WTC11 (cell line): ENCODE results near the gene PRR27. TPM values are rescaled to one million over a fixed set of nuclear protein-coding genes. Genes with fewer than 3 reads are reported as not detected.
"Not testable (repeated sequence)": the region's sequence is repeated elsewhere in the genome, so short reads cannot be mapped to it uniquely, and the experiment has no call there.

Experiments used
- ATAC-seq: fragments of 200-7000 bp; cut with Tn5 transposase; 2 replicates; pipeline ENCODE4 v1.10.0; 2021; ENCODE audit warnings: mild to moderate bottlenecking, moderate library complexity
- CTCF ChIA-PET: fragments of 300-600 bp; sonication (Branson Sonifier 250); formaldehyde crosslinking; loops from one replicate; lab custom pipeline; 2021; ENCODE audit warnings: antibody characterized with exemption; lab: Charles Lee
- POLR2A ChIA-PET: fragments of 350-600 bp; sonication (Branson Sonifier 250); formaldehyde crosslinking; loops from one replicate; lab custom pipeline; 2021; ENCODE audit warnings: antibody characterized with exemption; lab: Charles Lee
- DNase-seq: peaks from one replicate; pipeline ENCODE4 v3.0.0; 2021; ENCODE audit warnings: low spot score
- H3K27ac Mint-ChIP-seq: 2 replicates; pipeline ENCODE4 v1.8.0; 2021; ENCODE audit warnings: mixed read lengths
- H3K27me3 Mint-ChIP-seq: 2 replicates; pipeline ENCODE4 v1.8.0; 2021; ENCODE audit warnings: low read depth, mild to moderate bottlenecking, moderate library complexity, mixed read lengths
- H3K36me3 Mint-ChIP-seq: 2 replicates; pipeline ENCODE4 v1.8.0; 2021; ENCODE audit warnings: mixed read lengths
- H3K4me1 Mint-ChIP-seq: 2 replicates; pipeline ENCODE4 v1.8.0; 2022; ENCODE audit warnings: mixed read lengths
- H3K4me3 Mint-ChIP-seq: 2 replicates; pipeline ENCODE4 v1.8.0; 2021; ENCODE audit warnings: mild to moderate bottlenecking, moderate library complexity, mixed read lengths
- H3K9me3 Mint-ChIP-seq: 2 replicates; pipeline ENCODE4 v1.8.0; 2021; ENCODE audit warnings: mixed read lengths
- FOXK1 ChIP-seq: sonication (generic); formaldehyde crosslinking; IDR thresholded peaks from 2 replicates; pipeline ENCODE4 v1.8.0; 2022; ENCODE audit warnings: mild to moderate bottlenecking, moderate library complexity, missing genetic modification reagents
- KAT7 ChIP-seq: sonication (generic); formaldehyde crosslinking; IDR thresholded peaks from 2 replicates; pipeline ENCODE4 v1.8.1; 2023; ENCODE audit warnings: missing genetic modification reagents, mild to moderate bottlenecking, borderline replicate concordance
- NFE2L1 ChIP-seq: sonication (generic); formaldehyde crosslinking; IDR thresholded peaks from 2 replicates; pipeline ENCODE4 v1.8.1; 2023; ENCODE audit warnings: missing genetic modification reagents
- RELA ChIP-seq: sonication (generic); formaldehyde crosslinking; IDR thresholded peaks from 2 replicates; pipeline ENCODE4 v1.8.1; 2022; ENCODE audit warnings: missing genetic modification reagents, mild to moderate bottlenecking, borderline replicate concordance
- SP1 ChIP-seq: sonication (generic); formaldehyde crosslinking; conservative IDR thresholded peaks from 2 replicates; pipeline ENCODE4 v1.8.1; 2022; ENCODE audit warnings: missing genetic modification reagents
- ZNF416 ChIP-seq: fragments of 250-450 bp; sonication (Bioruptor Pico); IDR thresholded peaks from 2 replicates; pipeline ENCODE4 v1.9.0; 2021; ENCODE audit warnings: mild to moderate bottlenecking, inconsistent platforms
- total RNA-seq: library from RNA; stranded (reverse); gene quantifications from 3 replicates; pipeline ENCODE4 v1.2.3, GENCODE V29; 2021
- TF ChIP-seq, protein P1 (sequence below): sonication (generic); formaldehyde crosslinking; IDR thresholded peaks from 2 replicates; pipeline ENCODE4 v1.8.1; 2023; ENCODE audit warnings: mild to moderate bottlenecking, missing genetic modification reagents, moderate library complexity

Gene PRR27
- total RNA-seq, 1 experiment from 2014 or later = not detected

DNA sequence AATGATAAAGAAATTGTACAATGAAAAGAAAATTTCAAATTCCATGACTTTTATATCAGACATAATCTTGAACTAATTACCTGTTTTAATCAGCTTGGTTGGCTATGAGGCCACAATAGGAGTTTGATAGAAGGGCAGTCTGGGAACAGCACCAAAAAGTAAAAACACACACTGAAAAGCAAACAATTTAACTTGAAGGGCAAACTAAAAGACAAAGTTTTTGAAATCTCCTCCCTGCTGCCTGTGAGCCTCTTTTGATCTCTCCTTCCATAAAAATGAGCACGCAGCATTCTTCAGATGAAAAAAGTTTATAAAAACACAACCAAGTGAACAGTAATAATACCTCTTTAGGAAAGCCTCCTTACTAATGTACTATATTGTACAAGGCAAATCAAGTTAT lies 49.6 kb downstream of the PRR27 start:
- H3K4me1 Mint-ChIP-seq = no peaks in the 10 kb centered on the region
- H3K4me3 Mint-ChIP-seq = no peak overlapping the region
- ChIA-PET CTCF (interaction anchor here (1.7 kb wide), 1 partner anchor 21 kb away, joined by 4 read pairs; no protein-coding TSS in a partner anchor), POLR2A (no interaction called here)
- no peak for TF ChIP-seq SP1 (CRISPR knock-in tag)
- TF ChIP-seq, protein P1, sequence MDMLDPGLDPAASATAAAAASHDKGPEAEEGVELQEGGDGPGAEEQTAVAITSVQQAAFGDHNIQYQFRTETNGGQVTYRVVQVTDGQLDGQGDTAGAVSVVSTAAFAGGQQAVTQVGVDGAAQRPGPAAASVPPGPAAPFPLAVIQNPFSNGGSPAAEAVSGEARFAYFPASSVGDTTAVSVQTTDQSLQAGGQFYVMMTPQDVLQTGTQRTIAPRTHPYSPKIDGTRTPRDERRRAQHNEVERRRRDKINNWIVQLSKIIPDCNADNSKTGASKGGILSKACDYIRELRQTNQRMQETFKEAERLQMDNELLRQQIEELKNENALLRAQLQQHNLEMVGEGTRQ (CRISPR knock-in tag) = no peak
- TF ChIP-seq NFE2L1 = no peak
- TF ChIP-seq FOXK1 (CRISPR knock-in tag) = no peak
- no peak for TF ChIP-seq RELA (CRISPR knock-in tag)
- TF ChIP-seq ZNF416 (CRISPR knock-in tag) = no peak
- no peak for TF ChIP-seq KAT7
- H3K36me3 Mint-ChIP-seq = no peaks in the 10 kb centered on the region
- DNase-seq = no peak
- no peaks in the 10 kb centered on the region for H3K27me3 Mint-ChIP-seq
- H3K27ac Mint-ChIP-seq = no peak overlapping the region
- no peak for ATAC-seq
- H3K9me3 Mint-ChIP-seq = peaks cover 5% of the 10 kb centered on the region

DNA sequence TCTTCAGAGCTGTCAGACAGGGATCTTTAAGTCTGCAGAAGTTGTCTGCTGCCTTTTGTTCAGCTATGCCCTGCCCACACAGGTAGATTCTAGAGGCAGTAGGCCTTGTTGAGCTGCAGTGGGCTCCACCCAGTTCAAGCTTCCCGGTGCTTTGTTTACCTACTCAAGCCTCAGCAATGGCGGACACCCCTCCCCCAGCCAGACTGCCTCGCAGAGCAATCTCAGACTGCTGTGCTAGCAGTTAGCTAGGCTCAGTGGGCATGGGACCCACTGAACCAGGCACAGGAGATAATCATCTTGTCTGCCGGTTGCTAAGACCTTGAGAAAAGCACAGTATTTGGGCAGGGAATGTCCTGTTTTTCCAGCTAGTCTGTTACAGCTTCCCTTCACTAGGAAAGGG lies 58.7 kb downstream of the PRR27 start:
- H3K4me3 Mint-ChIP-seq, H3K27ac Mint-ChIP-seq, POLR2A ChIA-PET, H3K4me1 Mint-ChIP-seq, ATAC-seq, H3K36me3 Mint-ChIP-seq, CTCF ChIA-PET, H3K27me3 Mint-ChIP-seq, DNase-seq: not testable (repeated sequence)
- H3K9me3 Mint-ChIP-seq = peaks cover 21% of the 10 kb centered on the region

Other genes with a start within 250 kb of the PRR27 start
- not detected in 3 replicates for gene CSN1S1, start 223.2 kb upstream of the PRR27 start, total RNA-seq
- not detected in 3 replicates for gene CSN2, start 188.5 kb upstream of the PRR27 start, total RNA-seq
- not detected in 3 replicates for gene STATH, start 158.3 kb upstream of the PRR27 start, total RNA-seq
- not detected in 3 replicates for gene HTN3, start 125.8 kb upstream of the PRR27 start, total RNA-seq
- not detected in 3 replicates for gene HTN1, start 103.8 kb upstream of the PRR27 start, total RNA-seq
- gene ODAM, start 41.5 kb downstream of the PRR27 start, total RNA-seq = not detected in 3 replicates
- not detected in 3 replicates for gene FDCSP, start 71.9 kb downstream of the PRR27 start, total RNA-seq
- gene CSN3, start 88.4 kb downstream of the PRR27 start, total RNA-seq = not detected in 3 replicates
- not detected in 3 replicates for gene CABS1, start 180.7 kb downstream of the PRR27 start, total RNA-seq
- not detected in 3 replicates for gene SMR3A, start 206.5 kb downstream of the PRR27 start, total RNA-seq
- not detected in 3 replicates for gene SMR3B, start 228.9 kb downstream of the PRR27 start, total RNA-seq
- not detected in 3 replicates for gene OPRPN, start 243.7 kb downstream of the PRR27 start, total RNA-seq